LNCaP clone FGC (cell line): ENCODE measurements around the gene PDX1.

Experiments
- DNase-seq: peaks from one replicate; pipeline ENCODE4 v3.0.0-alpha.2; 2011; ENCODE audit warnings: low read depth
- H3K4me3 ChIP-seq: 2 replicates; pipeline ENCODE4 v1.5.1; 2011; ENCODE audit warnings: mild to moderate bottlenecking, low read depth, low read length, control low read depth
- TF ChIP-seq, protein P1 (sequence below): IDR thresholded peaks from 2 replicates; pipeline ENCODE4 v1.5.1; 2012; ENCODE audit warnings: mild to moderate bottlenecking; ENCODE audit not compliant: control insufficient read depth, insufficient read depth; ENCODE audit errors: extremely low read depth

Gene PDX1

DNA sequence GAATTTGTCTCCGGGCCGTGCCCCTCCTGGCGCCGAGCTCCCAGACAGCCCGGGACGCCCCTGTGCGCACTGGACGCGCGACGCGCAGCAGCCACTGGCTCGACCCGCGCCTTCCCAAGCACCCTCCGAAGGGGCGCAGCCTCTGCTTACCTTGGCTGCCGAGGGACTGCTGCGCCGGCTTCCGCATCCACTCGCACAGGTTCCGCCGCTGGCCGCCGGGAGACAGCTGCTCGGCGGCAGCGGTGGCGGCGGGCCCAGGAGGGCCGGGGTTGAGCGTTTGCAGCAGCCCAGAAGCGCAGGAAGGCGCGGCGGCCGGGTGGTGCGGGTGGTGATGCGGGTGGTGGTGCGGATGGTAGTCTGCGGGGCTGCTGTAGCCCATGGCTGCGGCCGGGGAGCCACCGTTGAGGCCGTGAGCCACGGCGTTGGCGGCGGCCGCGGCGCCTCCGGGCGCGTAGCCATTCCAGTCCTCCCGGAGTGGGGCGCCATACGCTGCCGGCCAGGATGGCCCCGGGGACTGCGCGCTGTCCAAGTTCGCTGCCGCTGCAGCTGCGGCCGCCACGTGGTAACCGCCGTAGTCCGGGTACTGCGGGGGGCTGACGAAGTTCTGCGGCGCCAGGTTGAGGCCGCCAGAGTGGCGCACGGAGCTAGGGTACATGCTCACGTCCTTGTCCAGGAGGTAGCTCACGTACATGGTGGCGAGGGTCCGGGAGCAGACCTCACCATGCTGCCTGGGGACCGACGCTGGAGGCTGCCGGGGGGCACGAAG lies 48.7 kb downstream of the PDX1 start:
- DNase-seq: no peak
- no peak overlapping the region for H3K4me3 ChIP-seq
- TF ChIP-seq, protein P1, sequence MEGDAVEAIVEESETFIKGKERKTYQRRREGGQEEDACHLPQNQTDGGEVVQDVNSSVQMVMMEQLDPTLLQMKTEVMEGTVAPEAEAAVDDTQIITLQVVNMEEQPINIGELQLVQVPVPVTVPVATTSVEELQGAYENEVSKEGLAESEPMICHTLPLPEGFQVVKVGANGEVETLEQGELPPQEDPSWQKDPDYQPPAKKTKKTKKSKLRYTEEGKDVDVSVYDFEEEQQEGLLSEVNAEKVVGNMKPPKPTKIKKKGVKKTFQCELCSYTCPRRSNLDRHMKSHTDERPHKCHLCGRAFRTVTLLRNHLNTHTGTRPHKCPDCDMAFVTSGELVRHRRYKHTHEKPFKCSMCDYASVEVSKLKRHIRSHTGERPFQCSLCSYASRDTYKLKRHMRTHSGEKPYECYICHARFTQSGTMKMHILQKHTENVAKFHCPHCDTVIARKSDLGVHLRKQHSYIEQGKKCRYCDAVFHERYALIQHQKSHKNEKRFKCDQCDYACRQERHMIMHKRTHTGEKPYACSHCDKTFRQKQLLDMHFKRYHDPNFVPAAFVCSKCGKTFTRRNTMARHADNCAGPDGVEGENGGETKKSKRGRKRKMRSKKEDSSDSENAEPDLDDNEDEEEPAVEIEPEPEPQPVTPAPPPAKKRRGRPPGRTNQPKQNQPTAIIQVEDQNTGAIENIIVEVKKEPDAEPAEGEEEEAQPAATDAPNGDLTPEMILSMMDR: no peak

DNA sequence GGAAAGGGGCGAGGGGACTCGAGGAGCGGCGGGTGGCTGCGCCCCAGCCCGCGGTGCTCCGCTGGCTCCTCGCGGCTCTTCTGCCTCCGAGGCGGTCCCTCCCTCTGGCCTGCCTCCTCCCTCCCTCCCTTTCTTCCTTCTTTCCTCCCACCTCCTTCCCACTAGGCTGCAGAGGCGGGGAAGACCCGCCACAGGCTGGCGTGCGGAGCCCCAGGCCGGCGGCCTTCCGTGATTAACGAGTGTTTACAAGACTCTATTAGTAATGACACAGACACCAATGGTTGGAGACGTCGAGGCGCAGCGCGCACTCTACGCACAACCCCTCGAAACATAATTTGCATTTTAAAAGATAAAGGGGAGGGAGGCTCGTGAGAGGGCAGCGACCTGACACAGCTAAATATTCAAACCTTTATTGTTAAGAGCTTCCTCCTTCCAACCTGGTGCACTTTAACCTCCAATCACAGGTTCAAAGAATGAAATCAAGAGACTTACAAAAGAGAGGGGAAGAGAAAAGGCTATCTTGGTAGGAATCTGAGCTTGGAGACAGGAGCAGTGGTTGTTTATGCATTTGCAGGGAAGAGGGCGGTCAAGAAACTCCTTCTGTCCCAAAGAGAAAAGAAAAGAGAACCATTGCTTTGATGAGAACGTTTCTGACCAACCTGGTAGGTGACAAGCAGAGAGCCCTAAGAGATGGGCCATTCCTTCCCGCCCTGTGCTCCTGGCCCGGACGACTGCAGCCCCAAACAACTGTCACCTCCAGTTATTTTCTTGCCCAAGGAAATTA lies 49.5 kb downstream of the PDX1 start, which contains the start of gene CDX2:
Gene CDX2, minus strand, starts transcription at position 234 of the 784 bp plus-strand sequence. CDS start 309 bp downstream, outside the sequence.
- no peak within 1 kb of the TSS for H3K4me3 ChIP-seq
- DNase-seq: no peak
- TF ChIP-seq, protein P1: no peak

DNA sequence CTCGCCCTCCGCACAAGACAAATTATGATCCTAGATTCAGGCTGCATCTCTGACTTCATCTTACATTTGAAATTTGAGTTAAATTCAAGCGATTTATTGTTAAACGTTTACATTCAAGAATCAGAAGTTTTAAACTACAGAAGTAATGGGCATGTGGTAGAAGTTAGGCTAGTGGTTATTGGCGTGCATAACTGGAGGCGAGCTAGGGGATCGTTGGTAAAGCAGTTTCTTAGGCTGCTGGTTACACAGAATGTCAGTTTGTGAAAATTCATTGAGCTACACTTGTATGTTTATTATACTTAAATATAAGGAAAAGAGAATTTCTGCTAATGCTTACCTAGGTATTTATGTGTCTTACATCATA lies 50.0 kb downstream of the PDX1 start:
- TF ChIP-seq, protein P1: no peak
- DNase-seq: no peak
- H3K4me3 ChIP-seq: no peak overlapping the region

DNA sequence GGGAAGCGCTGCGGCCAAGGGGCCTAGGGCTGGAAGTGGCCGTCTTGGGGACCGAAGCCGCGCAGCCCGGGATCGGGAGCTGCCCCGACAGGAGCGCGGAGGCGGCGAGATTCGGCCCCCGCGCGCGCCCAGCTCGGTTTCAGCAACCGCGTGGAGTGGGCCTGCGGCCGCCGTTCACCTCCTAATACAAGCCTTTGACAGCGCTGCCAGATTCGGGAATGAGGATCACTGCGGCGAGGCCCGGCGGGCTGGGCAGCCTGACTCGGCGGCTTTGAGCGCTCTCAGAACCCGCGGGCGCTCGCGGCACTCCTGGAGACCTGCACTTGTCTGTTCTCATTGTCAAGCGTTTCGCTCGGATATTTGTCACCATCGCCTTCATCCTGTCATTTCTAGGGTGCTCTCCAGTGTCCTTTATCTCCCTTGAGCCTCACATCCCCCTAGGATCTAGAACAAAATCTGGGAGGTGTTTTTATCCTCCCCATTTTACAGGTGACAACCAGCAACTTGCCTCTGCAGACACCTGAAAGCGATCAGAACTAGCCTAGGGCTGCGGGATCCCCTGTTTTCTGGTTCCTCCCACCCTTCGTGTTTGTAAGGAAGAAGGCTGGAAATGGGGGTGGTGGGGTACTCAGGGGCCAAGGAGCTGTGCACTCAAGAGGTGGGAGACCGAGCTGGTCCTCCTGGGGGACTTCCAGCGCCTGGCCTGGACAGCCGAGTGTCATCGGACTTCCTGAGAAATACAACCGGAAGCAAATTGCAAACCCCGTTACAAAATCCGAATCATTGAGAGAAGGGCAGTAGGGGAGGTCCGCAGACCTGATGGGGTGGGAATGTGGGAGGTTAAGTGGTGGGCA lies 50.8 kb downstream of the PDX1 start:
- no peak overlapping the region for H3K4me3 ChIP-seq
- TF ChIP-seq, protein P1: no peak
- no peak for DNase-seq

DNA sequence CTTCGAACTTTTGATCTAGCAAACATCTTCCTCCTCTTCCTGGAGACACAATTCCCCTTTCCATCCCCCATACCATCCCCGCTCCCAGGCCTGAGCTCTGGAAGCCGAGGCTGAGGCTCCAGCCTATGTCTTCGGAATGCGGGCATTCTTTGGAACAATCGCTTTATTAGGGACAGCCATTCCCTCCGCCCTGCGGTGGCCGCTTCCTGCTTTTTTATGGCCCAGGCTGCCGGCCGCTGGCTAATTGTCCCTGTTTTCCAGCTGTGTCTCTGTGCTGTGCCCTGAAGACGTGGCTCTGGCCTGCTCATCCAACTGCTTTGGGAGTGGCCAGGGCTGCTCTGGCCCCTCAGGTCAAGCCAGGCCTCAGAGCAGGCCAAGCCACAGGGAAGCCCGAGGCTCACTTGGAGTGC lies 51.4 kb downstream of the PDX1 start:
- no peak overlapping the region for H3K4me3 ChIP-seq
- TF ChIP-seq, protein P1: no peak
- no peak for DNase-seq

DNA sequence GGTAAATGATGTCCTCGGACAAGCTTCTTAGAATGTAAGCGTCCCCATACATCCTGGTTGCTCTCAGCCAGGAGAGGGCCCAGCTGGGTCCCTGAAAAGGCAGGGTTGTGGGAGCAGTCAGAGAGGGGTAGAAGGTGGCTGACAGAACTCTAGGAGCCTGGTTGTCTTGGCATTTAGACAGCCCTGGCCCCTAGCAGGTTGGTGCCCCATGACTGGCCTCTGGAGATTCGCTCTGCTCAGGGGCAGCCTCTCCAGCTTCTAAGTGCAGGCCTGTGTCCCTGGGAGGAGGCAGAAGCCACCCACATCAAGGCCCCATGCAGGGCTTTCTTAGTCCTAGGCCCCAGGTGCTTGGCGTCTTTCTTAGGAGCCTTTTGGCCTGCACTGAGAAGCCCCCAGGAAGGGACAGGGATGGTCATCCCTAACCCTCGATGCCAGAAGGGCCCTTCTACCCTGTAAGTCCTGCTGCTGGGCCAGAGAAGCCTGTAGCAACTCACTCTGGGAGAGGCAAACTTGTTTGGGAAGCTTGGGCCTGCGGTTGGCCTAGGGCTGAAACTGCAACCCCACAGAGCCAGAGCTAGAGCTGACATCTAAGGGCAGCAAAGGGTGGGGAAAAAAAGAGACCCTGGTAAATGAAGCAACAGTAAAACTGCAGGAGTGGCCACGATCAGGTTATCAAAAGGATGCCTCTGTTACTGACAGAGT lies 52.1 kb downstream of the PDX1 start:
- DNase-seq: no peak
- no peak overlapping the region for H3K4me3 ChIP-seq

More for the DNA sequence above, 52.1 kb downstream of the PDX1 start:
- TF ChIP-seq, protein P1: no peak
